ENCODE measurements around the gene TRIM40. TPM values are rescaled to one million over a fixed set of nuclear protein-coding genes. Genes with fewer than 3 reads are reported as not detected.

Gene TRIM40
- total RNA-seq, 1 experiment from 2014 or later, result not detected

- ATAC-seq, result no peak
- intact Hi-C loops (cut with micrococcal nuclease; ENCODE audit: unreplicated experiment), result no loop called here
- POLR2A ChIA-PET, result no interaction called here
Observed at GRCh38 chr6:30149234-30149633, 13.3 kb downstream of the TRIM40 start.

GRCh38 chr6:30149858-30150550 lies 14.1 kb downstream of the TRIM40 start:
- Histone ChIP-seq H3K27ac (ENCODE audit: low read length) (no peak overlapping the region), H3K27me3 (ENCODE audit: control insufficient read depth, insufficient read depth, low read length) (peaks cover 8% of the 10 kb centered on the region), H3K9me3 (ENCODE audit: control insufficient read depth, insufficient read depth, low read depth, low read length) (no peaks in the 10 kb centered on the region), H3K4me1 (ENCODE audit: control insufficient read depth, insufficient read depth, low read length) (no peaks in the 10 kb centered on the region), H3K36me3 (ENCODE audit: control insufficient read depth, insufficient read depth, low read length) (no peaks in the 10 kb centered on the region), H3K4me3 (ENCODE audit: low read depth in 2 of 2, low read length in 2 of 2) (no peak overlapping the region)
- DNase-seq (ENCODE audit: low read depth, low spot score), result no peak
- intact Hi-C loops (cut with micrococcal nuclease; ENCODE audit: unreplicated experiment), result no loop called here
- POLR2A ChIA-PET, result no interaction called here
- no TSS peak for BruUV-seq (replicated peaks)
- no peak for TF ChIP-seq CTCF (IDR thresholded peaks at IDR 0.05)
- TF ChIP-seq POLR2AphosphoS5 (IDR thresholded peaks at IDR 0.05; ENCODE audit: low read depth, low read length), result no peak
- no peak for TF ChIP-seq TCF7L2 (IDR thresholded peaks at IDR 0.05; ENCODE audit: low read depth, low read length)
- no peak for TF ChIP-seq SIN3A (IDR thresholded peaks at IDR 0.05; ENCODE audit: borderline replicate concordance, insufficient read depth, low read depth, low read length)
- TF ChIP-seq REST (IDR thresholded peaks at IDR 0.05; ENCODE audit: insufficient read depth in 1 of 2, low read depth in 2 of 2, low read length in 1 of 2), result no peak
- in situ Hi-C loops (cut with HindIII; ENCODE audit: low pct_unique_long_range_greater_than_20kb, low sequenced_read_pairs), result no loop called here
- CTCF ChIA-PET, result no interaction called here
- ATAC-seq, result no peak

More at GRCh38 chr6:30149234-30149633, 13.3 kb downstream of the TRIM40 start:
- no peaks in the 10 kb centered on the region for H3K4me1 ChIP-seq (ENCODE audit: control insufficient read depth, insufficient read depth, low read length)
- no TSS peak for BruUV-seq (replicated peaks)
- H3K36me3 ChIP-seq (ENCODE audit: control insufficient read depth, insufficient read depth, low read length), result no peaks in the 10 kb centered on the region
- CTCF ChIA-PET, result no interaction called here
- H3K27ac ChIP-seq (ENCODE audit: low read length), result no peak overlapping the region
- no peaks in the 10 kb centered on the region for H3K9me3 ChIP-seq (ENCODE audit: control insufficient read depth, insufficient read depth, low read depth, low read length)
- in situ Hi-C loops (cut with HindIII; ENCODE audit: low pct_unique_long_range_greater_than_20kb, low sequenced_read_pairs), result no loop called here
- no peak overlapping the region for H3K4me3 ChIP-seq (ENCODE audit: low read depth in 2 of 2, low read length in 2 of 2)
- no peak for DNase-seq (ENCODE audit: low read depth, low spot score)
- H3K27me3 ChIP-seq (ENCODE audit: control insufficient read depth, insufficient read depth, low read length), result peaks cover 2% of the 10 kb centered on the region
- TF ChIP-seq REST (IDR thresholded peaks at IDR 0.05; ENCODE audit: insufficient read depth in 1 of 2, low read depth in 2 of 2, low read length in 1 of 2) (no peak), SIN3A (IDR thresholded peaks at IDR 0.05; ENCODE audit: borderline replicate concordance, insufficient read depth, low read depth, low read length) (no peak), TCF7L2 (IDR thresholded peaks at IDR 0.05; ENCODE audit: low read depth, low read length) (no peak), CTCF (IDR thresholded peaks at IDR 0.05) (no peak; the same call in 1 of the 2 replicates), POLR2AphosphoS5 (IDR thresholded peaks at IDR 0.05; ENCODE audit: low read depth, low read length) (no peak)

Data from Panc1 (cell line).